Activated CD8-positive, alpha-beta T cell treated with anti-CD3 and anti-CD28 coated beads for 36 hours (primary cell): ENCODE results near the gene ALDH3A2. TPM values are rescaled to one million over a fixed set of nuclear protein-coding genes. Genes with fewer than 3 reads are reported as not detected.

ENCODE experiments used
- ATAC-seq: fragments of 200-7000 bp; cut with Tn5 transposase; one replicate; pipeline ENCODE4 v1.10.0; 2021; ENCODE audit warnings: mild to moderate bottlenecking, moderate library complexity
- CTCF ChIA-PET: fragments of 350-600 bp; sonication (Branson Sonifier 250); formaldehyde crosslinking; loops from one replicate; lab custom pipeline; 2021; ENCODE audit warnings: antibody characterized with exemption; lab: Charles Lee
- POLR2A ChIA-PET: fragments of 350-600 bp; sonication (Branson Sonifier 250); formaldehyde crosslinking; loops from one replicate; lab custom pipeline; 2021; ENCODE audit warnings: antibody characterized with exemption; lab: Charles Lee
- DNase-seq: peaks from one replicate; pipeline ENCODE4 v3.0.0-alpha.2; 2020
- H3K27ac Mint-ChIP-seq: one replicate; pipeline ENCODE4 v1.8.0; 2021; ENCODE audit warnings: mild to moderate bottlenecking, mixed read lengths
- H3K27me3 Mint-ChIP-seq: one replicate; pipeline ENCODE4 v1.8.0; 2021; ENCODE audit warnings: mixed read lengths
- H3K36me3 Mint-ChIP-seq: one replicate; pipeline ENCODE4 v1.8.0; 2021; ENCODE audit warnings: low read depth, mixed read lengths
- H3K4me1 Mint-ChIP-seq: one replicate; pipeline ENCODE4 v1.8.0; 2021; ENCODE audit warnings: low read depth, mixed read lengths
- H3K4me3 Mint-ChIP-seq: one replicate; pipeline ENCODE4 v1.8.0; 2021; ENCODE audit warnings: mild to moderate bottlenecking, moderate library complexity, mixed read lengths
- H3K9me3 Mint-ChIP-seq: one replicate; pipeline ENCODE4 v1.8.0; 2021; ENCODE audit warnings: mixed read lengths
- intact Hi-C: fragments of 100-400 bp; cut with micrococcal nuclease; formaldehyde crosslinking; loops from one replicate; pipeline ENCODE4 v1.10.0; 2022
- total RNA-seq, 2 experiments: library from RNA; stranded (reverse); gene quantifications; one replicate each; pipeline ENCODE4 v1.2.3, GENCODE V29; 2021
- TF ChIP-seq, protein P1 (sequence below): fragments of 200-600 bp; IDR thresholded peaks from one replicate; pipeline ENCODE4 v1.8.0; 2022; ENCODE audit warnings: antibody characterized with exemption, mild to moderate bottlenecking

Gene ALDH3A2
- total RNA-seq, 2 experiments from 2014 or later: 17.6 to 20.3 TPM

DNA sequence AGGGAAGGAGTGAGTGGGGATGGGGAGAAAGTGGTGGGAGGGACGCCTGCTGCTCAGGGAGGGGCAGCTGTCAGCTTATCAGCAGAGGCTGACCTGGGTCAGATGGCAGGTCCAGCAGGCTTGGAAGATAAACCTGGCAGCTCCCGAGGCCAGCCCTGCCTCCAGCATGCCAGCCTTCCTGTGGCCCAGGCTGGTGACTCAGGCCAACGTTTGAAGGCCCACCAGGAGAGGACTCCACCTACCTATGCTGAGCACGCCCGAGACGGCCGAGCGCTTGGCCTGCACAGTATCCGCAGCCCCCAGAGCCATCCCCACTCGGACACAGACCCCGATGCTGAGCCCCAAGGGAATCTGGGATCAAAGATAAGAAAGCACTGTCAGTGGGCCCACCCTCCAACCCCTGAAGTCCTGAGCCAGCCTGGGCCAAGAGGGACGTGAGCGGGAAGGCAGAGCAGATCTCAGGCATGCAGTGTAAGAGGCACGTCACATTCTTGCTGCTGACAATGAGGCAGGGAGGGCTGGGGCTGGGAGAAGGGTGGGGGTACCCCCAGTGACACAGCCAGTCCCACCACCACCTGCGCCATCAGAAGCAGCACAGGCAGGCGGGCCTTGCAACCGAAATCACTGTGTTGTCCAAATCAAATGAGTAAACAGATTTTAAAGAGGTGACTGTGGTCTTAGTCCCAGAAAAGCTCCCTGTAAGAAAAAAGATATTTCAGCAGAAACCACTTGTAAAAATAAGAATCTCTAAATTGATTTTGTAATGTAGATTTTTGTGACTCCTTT lies 55.5 kb downstream of the ALDH3A2 start:
- H3K36me3 Mint-ChIP-seq: no peaks in the 10 kb centered on the region
- TF ChIP-seq, protein P1, sequence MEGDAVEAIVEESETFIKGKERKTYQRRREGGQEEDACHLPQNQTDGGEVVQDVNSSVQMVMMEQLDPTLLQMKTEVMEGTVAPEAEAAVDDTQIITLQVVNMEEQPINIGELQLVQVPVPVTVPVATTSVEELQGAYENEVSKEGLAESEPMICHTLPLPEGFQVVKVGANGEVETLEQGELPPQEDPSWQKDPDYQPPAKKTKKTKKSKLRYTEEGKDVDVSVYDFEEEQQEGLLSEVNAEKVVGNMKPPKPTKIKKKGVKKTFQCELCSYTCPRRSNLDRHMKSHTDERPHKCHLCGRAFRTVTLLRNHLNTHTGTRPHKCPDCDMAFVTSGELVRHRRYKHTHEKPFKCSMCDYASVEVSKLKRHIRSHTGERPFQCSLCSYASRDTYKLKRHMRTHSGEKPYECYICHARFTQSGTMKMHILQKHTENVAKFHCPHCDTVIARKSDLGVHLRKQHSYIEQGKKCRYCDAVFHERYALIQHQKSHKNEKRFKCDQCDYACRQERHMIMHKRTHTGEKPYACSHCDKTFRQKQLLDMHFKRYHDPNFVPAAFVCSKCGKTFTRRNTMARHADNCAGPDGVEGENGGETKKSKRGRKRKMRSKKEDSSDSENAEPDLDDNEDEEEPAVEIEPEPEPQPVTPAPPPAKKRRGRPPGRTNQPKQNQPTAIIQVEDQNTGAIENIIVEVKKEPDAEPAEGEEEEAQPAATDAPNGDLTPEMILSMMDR: no peak
- H3K4me3 Mint-ChIP-seq: no peak overlapping the region
- no peak for DNase-seq
- ATAC-seq: no peak
- H3K4me1 Mint-ChIP-seq: no peaks in the 10 kb centered on the region
- no peaks in the 10 kb centered on the region for H3K9me3 Mint-ChIP-seq
- POLR2A ChIA-PET: no interaction called here
- CTCF ChIA-PET: no interaction called here
- intact Hi-C loops: no loop called here
- no peak overlapping the region for H3K27ac Mint-ChIP-seq
- no peaks in the 10 kb centered on the region for H3K27me3 Mint-ChIP-seq

DNA sequence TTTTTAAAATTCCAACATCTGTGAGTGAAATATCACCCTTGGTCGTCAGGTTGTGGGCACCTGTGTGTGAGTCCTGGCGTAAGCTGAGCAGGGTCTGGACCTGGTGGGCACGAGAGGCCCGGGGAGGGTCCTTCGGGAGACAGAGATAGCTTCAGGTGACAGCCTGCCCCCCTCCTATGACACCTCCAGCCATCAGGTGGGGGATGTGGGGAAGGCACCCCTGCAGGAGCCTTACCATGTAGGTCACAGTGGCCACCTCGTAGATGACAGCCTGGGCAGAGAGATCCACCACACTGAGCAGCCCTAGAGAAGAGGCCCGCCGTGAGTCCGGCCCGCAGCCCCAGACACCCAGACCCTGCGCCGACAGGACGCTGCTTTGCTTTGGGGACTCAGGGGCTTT lies 56.6 kb downstream of the ALDH3A2 start:
- ChIA-PET POLR2A (no interaction called here), CTCF (no interaction called here)
- TF ChIP-seq, protein P1: no peak
- H3K4me1 Mint-ChIP-seq: no peaks in the 10 kb centered on the region
- H3K4me3 Mint-ChIP-seq: no peak overlapping the region
- intact Hi-C loops: no loop called here
- no peaks in the 10 kb centered on the region for H3K27me3 Mint-ChIP-seq
- H3K36me3 Mint-ChIP-seq: no peaks in the 10 kb centered on the region
- H3K27ac Mint-ChIP-seq: no peak overlapping the region
- DNase-seq: no peak
- H3K9me3 Mint-ChIP-seq: no peaks in the 10 kb centered on the region
- ATAC-seq: no peak

DNA sequence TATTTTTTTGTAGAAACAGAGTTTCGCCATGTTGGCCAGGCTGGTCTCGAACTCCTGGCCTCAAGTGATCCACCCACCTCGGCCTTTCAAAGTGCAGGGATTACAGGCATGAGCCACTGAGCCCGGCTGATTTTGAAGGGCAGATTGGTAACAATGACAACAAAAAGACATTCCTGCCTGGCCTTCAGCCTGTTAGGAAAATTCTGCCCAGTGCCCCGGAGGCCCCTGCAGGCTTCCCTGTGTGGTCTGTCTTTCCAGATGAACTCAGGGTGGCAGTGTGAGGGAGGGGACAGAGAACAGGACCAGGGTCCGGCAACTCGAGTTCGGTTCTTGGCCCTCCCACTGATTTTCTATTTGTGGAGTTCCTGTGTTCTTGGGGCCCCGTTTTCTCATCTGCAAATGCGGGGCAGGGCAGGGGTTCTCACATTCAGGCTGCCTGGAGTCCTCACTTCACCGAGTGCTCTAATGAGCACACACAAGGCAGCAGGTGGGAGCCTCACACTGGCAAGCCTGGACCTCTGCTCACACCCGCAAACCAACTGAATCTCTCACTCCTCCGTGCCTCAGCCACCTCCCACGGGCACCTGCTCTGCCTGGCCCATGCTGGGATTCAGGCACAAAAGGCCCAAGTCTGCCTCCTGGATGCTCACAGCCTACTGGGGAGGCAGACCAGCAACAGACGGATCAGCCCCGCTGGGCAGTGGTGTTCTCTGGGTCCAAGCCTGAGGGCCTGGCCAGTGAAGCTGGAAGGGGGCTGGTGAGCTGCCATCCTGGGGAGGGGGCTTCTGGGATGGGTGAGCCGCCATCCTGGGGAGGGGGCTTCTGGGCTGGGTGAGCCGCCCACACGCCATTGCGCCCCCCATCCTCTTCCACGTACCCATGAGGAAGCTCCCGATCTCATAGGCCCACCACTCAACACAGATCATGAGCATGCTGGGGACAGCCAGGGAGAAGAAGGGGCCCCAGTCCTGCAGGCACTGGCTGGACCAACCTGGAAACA lies 57.5 kb downstream of the ALDH3A2 start:
- Mint-ChIP-seq H3K27me3 (no peaks in the 10 kb centered on the region), H3K27ac (no peak overlapping the region), H3K36me3 (no peaks in the 10 kb centered on the region), H3K4me3 (no peak overlapping the region), H3K4me1 (no peaks in the 10 kb centered on the region), H3K9me3 (no peaks in the 10 kb centered on the region)
- ChIA-PET POLR2A (no interaction called here), CTCF (no interaction called here)
- intact Hi-C loops: no loop called here
- ATAC-seq: no peak
- DNase-seq: no peak
- TF ChIP-seq, protein P1: no peak

DNA sequence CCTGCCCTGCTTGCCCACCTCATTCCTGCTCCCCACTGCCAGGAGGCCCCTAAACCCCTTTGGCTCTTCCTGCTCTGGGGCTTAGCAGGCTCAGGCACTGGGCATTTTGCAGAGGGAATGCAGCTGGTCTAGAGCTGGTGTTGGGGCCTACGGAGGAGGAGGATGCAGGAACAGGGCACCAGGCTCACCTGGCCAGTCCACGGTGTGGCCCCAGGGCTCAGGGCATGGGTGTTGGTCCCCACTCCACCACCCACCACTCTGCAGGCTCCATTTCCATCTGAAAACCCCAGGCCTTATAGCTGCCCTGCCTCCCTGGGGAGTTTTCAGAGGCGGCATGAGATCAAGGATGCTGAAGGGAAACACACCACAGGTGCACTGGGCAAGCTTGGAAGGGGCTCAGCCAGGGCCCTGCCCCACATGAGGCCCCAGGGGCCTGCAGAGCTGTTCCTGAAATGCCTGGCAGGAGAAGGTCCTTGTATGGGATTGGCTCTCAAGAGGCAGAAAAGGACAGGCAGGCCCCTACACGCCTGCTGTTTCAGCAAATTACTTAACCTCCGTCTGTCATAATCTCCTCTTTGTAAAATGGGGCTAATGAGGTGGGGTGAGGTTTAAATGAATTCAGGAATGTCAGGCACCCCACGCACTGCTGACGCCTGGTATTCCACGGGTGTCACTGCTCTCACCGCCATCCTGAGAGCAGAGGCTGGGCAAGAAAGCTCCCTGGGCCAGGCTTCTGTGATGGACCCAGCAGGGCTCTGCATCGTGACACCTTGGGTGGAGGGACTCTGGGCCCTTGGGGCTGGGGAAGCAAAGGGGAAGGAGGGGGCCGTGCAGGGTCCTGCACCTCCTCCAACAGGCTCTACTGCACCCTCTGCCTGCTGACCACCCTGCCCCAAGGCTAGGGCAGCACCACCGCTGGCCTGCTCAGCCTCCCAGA lies 58.5 kb downstream of the ALDH3A2 start:
- TF ChIP-seq, protein P1: no peak
- ChIA-PET POLR2A (no interaction called here), CTCF (no interaction called here)
- no peak overlapping the region for H3K27ac Mint-ChIP-seq
- no peaks in the 10 kb centered on the region for H3K4me1 Mint-ChIP-seq
- no peaks in the 10 kb centered on the region for H3K27me3 Mint-ChIP-seq
- H3K9me3 Mint-ChIP-seq: no peaks in the 10 kb centered on the region
- no peaks in the 10 kb centered on the region for H3K36me3 Mint-ChIP-seq
- no peak overlapping the region for H3K4me3 Mint-ChIP-seq
- intact Hi-C loops: no loop called here
- ATAC-seq (no peak), DNase-seq (no peak)
